Naive B cell (primary cell): Measurements from ENCODE around the gene BAHCC1. TPM values are rescaled to one million over a fixed set of nuclear protein-coding genes. Genes with fewer than 3 reads are reported as not detected.

Experiments used
- ATAC-seq, 2 donors: fragments of 150-1000 bp; cut with Tn5 transposase; 2 replicates each; pipeline ENCODE4 v1.10.0; 2021; ENCODE audit warnings: low read depth in 2 of 2, mild to moderate bottlenecking in 2 of 2, moderate library complexity in 2 of 2
- DNase-seq: peaks from one replicate; pipeline ENCODE4 v3.0.0; 2022
- H3K27ac Mint-ChIP-seq, 6 donors: one replicate each; pipeline ENCODE4 v1.8.0; 2020 to 2022; ENCODE audit warnings: mild to moderate bottlenecking in 6 of 6, mixed read lengths in 6 of 6, moderate library complexity in 5 of 6, inconsistent platforms in 2 of 6
- H3K27me3 Mint-ChIP-seq, 3 donors: one replicate each; pipeline ENCODE4 v1.8.0; 2021 to 2022; ENCODE audit warnings: mixed read lengths in 3 of 3, mild to moderate bottlenecking in 1 of 3
- H3K36me3 Mint-ChIP-seq, 2 donors: one replicate each; pipeline ENCODE4 v1.8.0; 2020 to 2022; ENCODE audit warnings: mixed read lengths in 2 of 2, inconsistent platforms in 1 of 2, mild to moderate bottlenecking in 1 of 2
- H3K4me1 Mint-ChIP-seq, 3 donors: one replicate each; pipeline ENCODE4 v1.8.0; 2020 to 2022; ENCODE audit warnings: mixed read lengths in 3 of 3, inconsistent platforms in 1 of 3, mild to moderate bottlenecking in 1 of 3, moderate library complexity in 1 of 3
- H3K4me3 Mint-ChIP-seq, 8 donors: one replicate each; pipeline ENCODE4 v1.8.0; 2020 to 2022; ENCODE audit warnings: mild to moderate bottlenecking in 8 of 8, mixed read lengths in 8 of 8, moderate library complexity in 8 of 8, inconsistent platforms in 2 of 8
- H3K9me3 Mint-ChIP-seq, 7 donors: one replicate each; pipeline ENCODE4 v1.8.0; 2020 to 2022; ENCODE audit warnings: mixed read lengths in 7 of 7, mild to moderate bottlenecking in 5 of 7, inconsistent platforms in 2 of 7, moderate library complexity in 1 of 7
- polyA plus RNA-seq, 6 donors: library from polyadenylated mRNA; unstranded; fragments of 300-500 nt; fragmentation: Illumina TruSeq; gene quantifications; one replicate each; pipeline ENCODE4 v1.2.3, GENCODE V29; 2021; ENCODE audit warnings: low read depth in 6 of 6

BAHCC1 gene
- polyA plus RNA-seq, 6 donors from 2014 or later, result 0.07 TPM; not detected in 5

DNA sequence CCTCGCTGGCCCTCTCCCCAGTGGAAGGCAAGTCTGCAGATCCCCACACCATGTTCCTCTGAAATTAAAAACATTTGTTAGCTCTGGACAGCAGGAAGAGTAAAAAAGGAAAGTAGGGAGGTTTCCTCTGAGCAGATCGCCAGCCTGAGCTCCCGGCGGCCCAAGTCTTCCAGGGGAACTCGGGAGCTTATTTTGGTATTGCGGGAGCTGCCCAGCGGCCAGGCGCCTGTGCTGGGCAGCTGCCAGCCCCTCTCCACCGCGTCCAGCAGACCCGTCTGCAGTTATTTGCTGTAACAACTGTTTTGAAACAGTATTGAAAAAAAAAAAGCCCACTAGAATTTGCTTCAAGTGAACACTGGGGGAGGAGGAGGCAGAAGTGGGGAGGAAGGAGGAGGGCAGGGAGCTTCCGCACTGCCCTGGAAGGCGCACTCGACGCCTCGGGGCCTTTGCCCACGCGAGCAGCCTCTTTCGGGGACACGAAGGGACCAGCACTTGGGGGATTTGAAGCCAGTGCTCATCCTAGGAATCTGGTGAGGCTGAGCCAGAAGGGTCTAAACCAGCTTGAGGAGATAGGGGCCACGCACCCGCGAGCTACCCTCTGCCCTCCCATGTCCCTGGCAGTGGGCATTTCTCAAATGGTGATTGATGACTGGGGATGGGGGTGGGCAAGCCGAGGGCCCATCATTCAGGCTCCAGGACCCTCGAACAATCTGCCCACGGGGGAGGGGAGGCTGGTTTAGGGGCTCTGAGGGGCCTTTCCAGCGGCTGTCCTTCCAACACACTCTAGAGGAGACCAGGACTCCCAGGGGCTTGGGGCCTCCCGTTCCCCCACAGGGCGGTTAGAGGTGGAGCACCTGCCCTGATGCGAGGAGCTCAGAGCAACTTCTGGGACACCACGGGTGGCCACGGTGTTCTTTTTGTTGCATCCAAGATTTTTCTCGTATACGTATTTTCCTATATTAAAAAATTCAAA is 3.0 kb upstream of the BAHCC1 start:
- H3K4me3 Mint-ChIP-seq, result peak overlapping the region; percentile 10 to 86 (median 60)
- ATAC-seq (no peak), DNase-seq (no peak)
- peaks cover 7 to 19% (median 13%) of the 10 kb centered on the region in 3 donors for H3K4me1 Mint-ChIP-seq
- no peaks in the 10 kb centered on the region for H3K36me3 Mint-ChIP-seq
- H3K27ac Mint-ChIP-seq, result peak overlapping the region in 3 of 6 donors; percentile 23 to 81 (median 76)
- peaks cover 24 to 68% (median 39%) of the 10 kb centered on the region in 3 donors for H3K27me3 Mint-ChIP-seq
- peaks cover 0 to 2% (median 0%) of the 10 kb centered on the region in 7 donors for H3K9me3 Mint-ChIP-seq

GRCh38 chr17:81392909-81393654 is 2.2 kb upstream of the BAHCC1 start:
- H3K27me3 Mint-ChIP-seq, result peaks cover 20 to 67% (median 38%) of the 10 kb centered on the region in 3 donors
- peak overlapping the region in 3 of 6 donors; percentile 23 to 81 (median 76) for H3K27ac Mint-ChIP-seq
- no peak for DNase-seq
- H3K9me3 Mint-ChIP-seq, result peaks cover 0 to 2% (median 0%) of the 10 kb centered on the region in 7 donors
- ATAC-seq, result no peak
- H3K4me1 Mint-ChIP-seq, result peaks cover 9 to 24% (median 13%) of the 10 kb centered on the region in 3 donors
- no peaks in the 10 kb centered on the region for H3K36me3 Mint-ChIP-seq
- H3K4me3 Mint-ChIP-seq, result peak overlapping the region; percentile 10 to 86 (median 58)

- Mint-ChIP-seq H3K36me3 (peaks cover 0 to 3% of the 10 kb centered on the region in 2 donors), H3K9me3 (peaks cover 0 to 2% (median 0%) of the 10 kb centered on the region in 7 donors), H3K4me3 (peak overlapping the region; percentile 35 to 94 (median 62)), H3K4me1 (peaks cover 12 to 27% (median 17%) of the 10 kb centered on the region in 3 donors), H3K27ac (peak overlapping the region in 5 of 6 donors; percentile 21 to 95 (median 49)), H3K27me3 (peaks cover 20 to 63% (median 40%) of the 10 kb centered on the region in 3 donors)
- DNase-seq, result peak; percentile 36
- ATAC-seq, result peak in 1 of 2 donors; percentile 7
Observed at GRCh38 chr17:81393684-81394376, 1.4 kb upstream of the BAHCC1 start.

DNA sequence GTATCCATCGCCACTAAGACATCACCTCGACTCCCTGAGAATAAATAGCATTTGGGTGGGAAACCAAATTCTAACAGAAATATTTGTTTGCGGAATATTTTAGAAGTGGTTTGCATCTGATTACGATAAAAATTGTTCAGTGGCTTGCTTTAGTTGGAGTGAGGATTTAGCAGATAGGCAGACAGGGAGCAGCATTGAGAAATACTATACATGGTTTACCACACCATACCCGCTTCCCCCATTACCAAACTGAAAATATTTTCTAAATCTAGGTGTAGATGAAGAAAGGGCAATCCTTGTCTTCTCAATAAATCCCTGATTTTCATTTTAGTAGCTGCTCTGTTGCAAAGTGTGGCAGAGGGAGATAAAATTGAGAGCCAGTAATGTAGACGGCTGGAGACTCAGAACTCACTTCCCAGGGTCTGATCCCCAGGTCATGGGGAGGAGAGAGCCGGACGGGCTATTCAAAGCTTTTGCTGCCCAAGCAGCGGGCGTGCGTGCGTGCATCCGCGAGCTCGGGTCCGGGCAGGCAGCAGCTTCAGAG is 808 bp upstream of the BAHCC1 start:
- Mint-ChIP-seq H3K4me3 (peak overlapping the region in 7 of 8 donors; percentile 35 to 94 (median 69)), H3K27ac (peak overlapping the region in 4 of 6 donors; percentile 34 to 95 (median 68)), H3K27me3 (peaks cover 24 to 60% (median 42%) of the 10 kb centered on the region in 3 donors), H3K36me3 (peaks cover 0 to 7% of the 10 kb centered on the region in 2 donors), H3K4me1 (peaks cover 15 to 29% (median 20%) of the 10 kb centered on the region in 3 donors), H3K9me3 (peaks cover 0 to 2% (median 0%) of the 10 kb centered on the region in 7 donors)
- no peak for ATAC-seq
- DNase-seq, result no peak

DNA sequence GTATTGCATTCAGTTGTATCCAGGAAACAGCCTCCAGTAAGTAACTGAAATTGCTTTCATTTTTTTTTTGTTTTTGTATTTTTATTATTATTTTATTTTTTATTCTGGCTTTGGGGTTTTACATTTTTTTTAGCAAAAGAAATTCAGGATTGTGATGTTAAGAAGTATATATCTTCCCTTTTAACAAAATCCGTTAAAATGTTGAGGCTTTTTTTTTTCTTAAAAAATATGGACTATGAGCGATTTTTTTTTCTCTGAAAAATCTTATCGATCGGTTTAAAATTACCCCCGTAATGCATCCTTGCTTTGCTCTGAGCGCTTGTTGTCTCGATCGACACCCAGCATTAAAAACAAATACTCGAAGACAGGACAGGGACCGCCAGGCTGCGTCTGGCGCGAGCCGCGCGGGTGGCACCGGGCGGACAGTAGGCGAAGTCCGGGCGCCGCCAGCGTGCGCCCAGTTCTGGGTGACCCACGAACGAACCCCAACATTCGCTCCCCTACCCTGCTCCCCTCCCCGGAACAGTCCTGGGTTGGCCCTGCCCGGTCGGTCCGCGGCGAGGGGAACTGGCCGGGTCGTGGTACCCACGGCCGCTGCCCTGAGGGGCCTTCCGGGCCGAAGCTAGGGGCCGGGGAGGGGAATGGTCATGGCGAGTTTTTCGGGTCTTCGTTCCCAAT is 482 bp downstream of the BAHCC1 start:
- H3K27me3 Mint-ChIP-seq, result peaks cover 31 to 56% (median 42%) of the 10 kb centered on the region in 3 donors
- peak overlapping the region in 3 of 6 donors; percentile 64 to 98 (median 72) for H3K27ac Mint-ChIP-seq
- H3K4me1 Mint-ChIP-seq, result peaks cover 20 to 33% (median 29%) of the 10 kb centered on the region in 3 donors
- no peak for DNase-seq
- peaks cover 0 to 7% of the 10 kb centered on the region in 2 donors for H3K36me3 Mint-ChIP-seq
- ATAC-seq, result no peak
- peak overlapping the region in 7 of 8 donors; percentile 69 to 94 (median 85) for H3K4me3 Mint-ChIP-seq
- H3K9me3 Mint-ChIP-seq, result peaks cover 0 to 2% (median 0%) of the 10 kb centered on the region in 7 donors

- H3K36me3 Mint-ChIP-seq, result peaks cover 0 to 7% of the 10 kb centered on the region in 2 donors
- peaks cover 31 to 56% (median 37%) of the 10 kb centered on the region in 3 donors for H3K27me3 Mint-ChIP-seq
- no peak for DNase-seq
- peaks cover 0 to 2% (median 0%) of the 10 kb centered on the region in 7 donors for H3K9me3 Mint-ChIP-seq
- no peak for ATAC-seq
- H3K4me1 Mint-ChIP-seq, result peaks cover 23 to 35% (median 33%) of the 10 kb centered on the region in 3 donors
- H3K27ac Mint-ChIP-seq, result no peak overlapping the region
- H3K4me3 Mint-ChIP-seq, result peak overlapping the region in 5 of 8 donors; percentile 62 to 94 (median 76)
Observed at GRCh38 chr17:81396278-81396721, 1.0 kb downstream of the BAHCC1 start.

DNA sequence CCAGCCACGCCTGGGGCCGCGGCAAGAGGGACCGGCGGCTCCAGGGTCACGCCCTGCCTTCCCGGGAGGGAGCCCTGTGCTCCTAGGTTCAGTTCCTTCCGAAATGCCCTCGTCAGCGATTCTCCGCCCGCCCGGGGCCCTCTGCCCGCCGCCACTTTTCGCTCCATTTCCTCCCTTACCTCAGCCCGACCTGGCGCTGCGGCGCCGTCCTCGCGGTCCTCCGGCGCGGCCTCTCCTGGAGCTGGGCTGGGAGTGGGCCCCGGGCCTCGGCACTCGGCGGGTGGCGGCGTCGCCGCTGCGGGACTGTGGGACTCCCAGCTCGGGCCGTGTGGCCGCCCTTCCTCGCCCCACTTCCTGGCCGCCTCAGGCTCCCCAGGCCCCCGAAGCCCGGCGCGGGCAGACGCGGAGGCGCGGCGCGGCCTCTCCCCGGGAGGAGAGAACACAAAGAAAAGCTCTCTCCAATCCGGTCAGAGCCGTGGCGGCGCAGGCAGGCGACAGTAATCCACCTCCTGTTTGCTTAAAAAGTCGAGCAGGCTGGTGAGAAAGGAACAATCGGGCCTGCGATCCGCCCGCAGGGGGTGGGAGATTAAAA is 1.6 kb downstream of the BAHCC1 start:
- Mint-ChIP-seq H3K36me3 (peaks cover 0 to 7% of the 10 kb centered on the region in 2 donors), H3K9me3 (peaks cover 0 to 2% (median 0%) of the 10 kb centered on the region in 7 donors), H3K27ac (peak overlapping the region in 3 of 6 donors; percentile 65 to 92 (median 90)), H3K4me3 (peak overlapping the region; percentile 62 to 94 (median 78)), H3K27me3 (peaks cover 31 to 56% (median 34%) of the 10 kb centered on the region in 3 donors), H3K4me1 (peaks cover 26 to 40% (median 35%) of the 10 kb centered on the region in 3 donors)
- peak; percentile 44 for DNase-seq
- ATAC-seq, result peak in 1 of 2 donors; percentile 6

GRCh38 chr17:81397314-81398175 is 2.3 kb downstream of the BAHCC1 start:
- H3K9me3 Mint-ChIP-seq, result peaks cover 0 to 2% (median 0%) of the 10 kb centered on the region in 7 donors
- H3K36me3 Mint-ChIP-seq, result peaks cover 0 to 7% of the 10 kb centered on the region in 2 donors
- no peak for ATAC-seq
- H3K27me3 Mint-ChIP-seq, result peaks cover 31 to 56% (median 34%) of the 10 kb centered on the region in 3 donors
- H3K27ac Mint-ChIP-seq, result peak overlapping the region in 4 of 6 donors; percentile 23 to 87 (median 78)
- no peak for DNase-seq
- H3K4me3 Mint-ChIP-seq, result peak overlapping the region; percentile 62 to 94 (median 78)
- H3K4me1 Mint-ChIP-seq, result peaks cover 30 to 44% (median 39%) of the 10 kb centered on the region in 3 donors

- Mint-ChIP-seq H3K27ac (peak overlapping the region in 4 of 6 donors; percentile 23 to 87 (median 78)), H3K36me3 (peaks cover 0 to 7% of the 10 kb centered on the region in 2 donors), H3K27me3 (peaks cover 38 to 61% (median 39%) of the 10 kb centered on the region in 3 donors), H3K4me3 (peak overlapping the region; percentile 88 to 95 (median 94)), H3K4me1 (peaks cover 30 to 44% (median 37%) of the 10 kb centered on the region in 3 donors), H3K9me3 (peaks cover 0 to 2% (median 0%) of the 10 kb centered on the region in 7 donors)
- DNase-seq (peak; percentile 33), ATAC-seq (no peak)
Observed at GRCh38 chr17:81398176-81398831, 3.0 kb downstream of the BAHCC1 start.

- H3K27ac Mint-ChIP-seq, result peak overlapping the region in 4 of 6 donors; percentile 10 to 95 (median 71)
- H3K4me1 Mint-ChIP-seq, result peaks cover 30 to 42% (median 35%) of the 10 kb centered on the region in 3 donors
- ATAC-seq, result no peak
- peaks cover 0 to 7% of the 10 kb centered on the region in 2 donors for H3K36me3 Mint-ChIP-seq
- no peak for DNase-seq
- H3K27me3 Mint-ChIP-seq, result peaks cover 38 to 61% (median 44%) of the 10 kb centered on the region in 3 donors
- peaks cover 0 to 2% (median 0%) of the 10 kb centered on the region in 7 donors for H3K9me3 Mint-ChIP-seq
- peak overlapping the region; percentile 88 to 95 (median 94) for H3K4me3 Mint-ChIP-seq
Observed at GRCh38 chr17:81398832-81399411, 3.7 kb downstream of the BAHCC1 start.
